Endothelial cell of umbilical vein (primary cell): ENCODE measurements around the gene CFAP57. TPM values are rescaled to one million over a fixed set of nuclear protein-coding genes. Genes with fewer than 3 reads are reported as not detected.

Source experiments
- BruUV-seq: library from RNA; stranded (reverse); fragments of 400-500 nt; replicated peaks from 2 replicates; lab custom pipeline; 2021; lab: Mats Ljungman, UMichigan
- CTCF ChIA-PET: fragments of 300-600, 350-600 bp; sonication (Branson Sonifier 250); formaldehyde crosslinking; loops from one replicate; lab custom pipeline; 2021; ENCODE audit warnings: antibody characterized with exemption, inconsistent platforms; lab: Charles Lee
- POLR2A ChIA-PET: fragments of 300-600, 350-600 bp; sonication (Branson Sonifier 250); formaldehyde crosslinking; loops from one replicate; lab custom pipeline; 2021; ENCODE audit warnings: antibody characterized with exemption, inconsistent platforms; lab: Charles Lee
- DNase-seq: peaks from one replicate; pipeline ENCODE4 v3.0.0-alpha.2; 2011; ENCODE audit warnings: low read depth, low spot score
- FAIRE-seq: peaks from 2 replicates; lab custom pipeline; 2011; peaks lifted over from hg19 to GRCh38; lab: Jason Lieb, UNC
- H2AFZ ChIP-seq: 2 replicates; pipeline ENCODE4 v1.6.0; 2012; ENCODE audit warnings: low read depth, low read length, control low read depth, inconsistent platforms
- H3K27ac ChIP-seq: 2 replicates; pipeline ENCODE4 v1.5.1; 2011; ENCODE audit warnings: low read depth, mild to moderate bottlenecking, control low read depth, low read length, moderate library complexity; ENCODE audit not compliant: insufficient read depth
- H3K27me3 ChIP-seq, 2 experiments: 2 replicates each; pipeline versions ENCODE4 v1.6.0 to v1.6.1; 2011; ENCODE audit warnings: low read length in 2 of 2, mixed read lengths in 1 of 2; ENCODE audit not compliant: control insufficient read depth in 2 of 2, insufficient read depth in 2 of 2
- H3K36me3 ChIP-seq, 2 experiments: 2 replicates in 1 of 2; 3 replicates in 1 of 2; pipeline ENCODE4 v1.5.1; 2011; ENCODE audit warnings: low read length in 2 of 2, mild to moderate bottlenecking in 1 of 2, moderate library complexity in 1 of 2; ENCODE audit not compliant: control insufficient read depth in 2 of 2, insufficient read depth in 2 of 2; ENCODE audit errors: extremely low read depth in 1 of 2
- H3K4me1 ChIP-seq: 3 replicates; pipeline ENCODE4 v1.5.1; 2011; ENCODE audit warnings: mild to moderate bottlenecking, low read length; ENCODE audit not compliant: control insufficient read depth, insufficient read depth; ENCODE audit errors: extremely low read depth
- H3K4me2 ChIP-seq: 2 replicates; pipeline ENCODE4 v1.6.1; 2011; ENCODE audit warnings: low read length, control low read depth, mixed read lengths; ENCODE audit not compliant: insufficient read depth
- H3K4me3 ChIP-seq, 3 experiments: fragments of 200-600 bp in 1 of 3; sonication (generic), shearing (Covaris generic) in 1 of 3; replicated peaks in 1 of 3; 2 replicates each; pipeline ENCODE4 v1.5.1; 2011 to 2016; ENCODE audit warnings: control low read depth in 3 of 3, low read length in 3 of 3, mild to moderate bottlenecking in 2 of 3, inconsistent platforms in 1 of 3, low read depth in 1 of 3, moderate library complexity in 1 of 3; ENCODE audit not compliant: insufficient read depth in 1 of 3
- H3K79me2 ChIP-seq: 2 replicates; pipeline ENCODE4 v1.6.0; 2012; ENCODE audit warnings: low read length, inconsistent platforms; ENCODE audit not compliant: control insufficient read depth, insufficient read depth
- H3K9ac ChIP-seq: replicated peaks from 2 replicates; pipeline ENCODE3; 2011; ENCODE audit warnings: low read length, control low read depth; ENCODE audit not compliant: insufficient read depth; ENCODE audit errors: extremely low read depth
- H3K9me1 ChIP-seq: replicated peaks from 3 replicates; pipeline ENCODE4 v1.6.0; 2011; ENCODE audit warnings: mild to moderate bottlenecking, low read length; ENCODE audit not compliant: control insufficient read depth, insufficient read depth; ENCODE audit errors: extremely low read depth
- H3K9me3 ChIP-seq: replicated peaks from 2 replicates; pipeline ENCODE4 v1.5.1; 2012; ENCODE audit warnings: low read length, inconsistent platforms; ENCODE audit not compliant: control insufficient read depth, insufficient read depth
- H4K20me1 ChIP-seq: replicated peaks from 2 replicates; pipeline ENCODE3; 2011; ENCODE audit warnings: mild to moderate bottlenecking, low read length; ENCODE audit not compliant: control insufficient read depth, insufficient read depth; ENCODE audit errors: extremely low read depth
- EZH2 ChIP-seq: IDR thresholded peaks from 2 replicates; pipeline ENCODE4 v1.6.1; 2012; ENCODE audit warnings: borderline replicate concordance, low read depth, mild to moderate bottlenecking, moderate library complexity, low read length, inconsistent platforms; ENCODE audit not compliant: severe bottlenecking
- GATA2 ChIP-seq: IDR thresholded peaks from 2 replicates; pipeline ENCODE4 v1.7.0; 2011; ENCODE audit warnings: low read depth, mild to moderate bottlenecking, moderate library complexity, mixed read lengths, low read length; ENCODE audit not compliant: insufficient read length, insufficient read depth
- JUN ChIP-seq: IDR thresholded peaks from 2 replicates; pipeline ENCODE4 v1.6.1; 2011; ENCODE audit warnings: borderline replicate concordance, low read depth; ENCODE audit not compliant: insufficient read length, insufficient read depth
- MYC ChIP-seq: IDR thresholded peaks from one replicate; pipeline ENCODE4 v1.6.1; 2011; ENCODE audit warnings: mild to moderate bottlenecking, low read depth, low read length
- POLR2A ChIP-seq: IDR thresholded peaks from 2 replicates; pipeline ENCODE4 v1.6.1; 2012; ENCODE audit warnings: low read depth, mild to moderate bottlenecking, control low read depth, low read length
- POLR2AphosphoS5 ChIP-seq: IDR thresholded peaks from 2 replicates; pipeline ENCODE4 v1.6.1; 2012; ENCODE audit warnings: low read depth, mild to moderate bottlenecking, control low read depth, low read length, moderate library complexity; ENCODE audit not compliant: insufficient read depth
- dilution Hi-C: fragments of 300-500 bp; cut with MboI; formaldehyde crosslinking; loops from one replicate; pipeline ENCODE4 v1.15.0; 2019; ENCODE audit warnings: low sequenced_read_pairs; ENCODE audit not compliant: extremely low pct_ligation_motif_present
- intact Hi-C: fragments of 100-400 bp; cut with micrococcal nuclease; formaldehyde crosslinking; loops from one replicate; pipeline ENCODE4 v1.10.0; 2022
- polyA plus RNA-seq, 4 experiments: library from polyadenylated mRNA; depleted of rRNA in 3 of 4; stranded (reverse) in 3 of 4; unstranded in 1 of 4; fragments of >200 nt; gene quantifications; 2 replicates each; pipeline versions ENCODE4 v1.2.1 to v1.2.3, GENCODE V29; 2011 to 2012; ENCODE audit warnings: missing spikeins in 1 of 4
- total RNA-seq: library from RNA; stranded (reverse); gene quantifications from 2 replicates; pipeline ENCODE4 v1.2.3, GENCODE V29; 2021
- TF ChIP-seq, protein P1 (sequence below), 2 donors: IDR thresholded peaks; 1 replicate in 1 of 2; 2 replicates in 1 of 2; pipeline ENCODE4 v1.5.1; 2011; ENCODE audit warnings: low read length in 2 of 2, mild to moderate bottlenecking in 2 of 2, moderate library complexity in 2 of 2, control low read depth in 1 of 2, inconsistent platforms in 1 of 2, low read depth in 1 of 2; ENCODE audit not compliant: insufficient read depth in 1 of 2; ENCODE audit errors: extremely low read depth in 1 of 2

The CFAP57 gene
- total and polyA plus RNA-seq, 2 donors (not counting 3 experiments of a cell fraction or from before 2014, with no cell fraction given), result 0.88 to 0.91 TPM

DNA sequence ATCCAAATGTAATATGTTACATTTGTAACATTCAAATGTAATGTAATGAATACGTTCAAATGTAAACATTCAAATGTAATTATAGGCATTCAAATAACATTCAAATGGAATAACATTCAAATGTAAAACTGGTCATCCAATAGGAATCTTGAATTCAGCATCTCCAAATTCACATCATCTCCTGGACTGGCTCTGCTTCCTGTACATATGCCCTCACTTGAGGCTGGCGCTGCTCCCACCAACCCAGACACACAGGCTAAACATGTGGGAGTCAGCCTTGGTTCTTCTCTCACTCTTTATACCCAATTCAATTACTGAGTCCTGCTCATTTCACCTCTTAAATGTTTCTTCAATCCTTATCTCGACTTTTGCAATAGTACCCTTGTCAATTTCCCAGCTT is 7.0 kb upstream of the CFAP57 start:
- Histone ChIP-seq H3K9me3 (no peaks in the 10 kb centered on the region), H3K27ac (no peak overlapping the region), H4K20me1 (no peaks in the 10 kb centered on the region), H3K4me1 (no peaks in the 10 kb centered on the region), H3K4me3 (no peak overlapping the region), H2AFZ (no peak overlapping the region), H3K79me2 (peaks cover 10% of the 10 kb centered on the region), H3K4me2 (no peak overlapping the region), H3K27me3 (no peaks in the 10 kb centered on the region), H3K9me1 (no peaks in the 10 kb centered on the region), H3K9ac (no peak overlapping the region), H3K36me3 (peaks cover 18 to 19% of the 10 kb centered on the region in 2 experiments)
- dilution Hi-C loops (no loop called here), intact Hi-C loops (no loop called here)
- BruUV-seq, result no TSS peak
- DNase-seq (no peak), FAIRE-seq (no peak)
- TF ChIP-seq, protein P1, sequence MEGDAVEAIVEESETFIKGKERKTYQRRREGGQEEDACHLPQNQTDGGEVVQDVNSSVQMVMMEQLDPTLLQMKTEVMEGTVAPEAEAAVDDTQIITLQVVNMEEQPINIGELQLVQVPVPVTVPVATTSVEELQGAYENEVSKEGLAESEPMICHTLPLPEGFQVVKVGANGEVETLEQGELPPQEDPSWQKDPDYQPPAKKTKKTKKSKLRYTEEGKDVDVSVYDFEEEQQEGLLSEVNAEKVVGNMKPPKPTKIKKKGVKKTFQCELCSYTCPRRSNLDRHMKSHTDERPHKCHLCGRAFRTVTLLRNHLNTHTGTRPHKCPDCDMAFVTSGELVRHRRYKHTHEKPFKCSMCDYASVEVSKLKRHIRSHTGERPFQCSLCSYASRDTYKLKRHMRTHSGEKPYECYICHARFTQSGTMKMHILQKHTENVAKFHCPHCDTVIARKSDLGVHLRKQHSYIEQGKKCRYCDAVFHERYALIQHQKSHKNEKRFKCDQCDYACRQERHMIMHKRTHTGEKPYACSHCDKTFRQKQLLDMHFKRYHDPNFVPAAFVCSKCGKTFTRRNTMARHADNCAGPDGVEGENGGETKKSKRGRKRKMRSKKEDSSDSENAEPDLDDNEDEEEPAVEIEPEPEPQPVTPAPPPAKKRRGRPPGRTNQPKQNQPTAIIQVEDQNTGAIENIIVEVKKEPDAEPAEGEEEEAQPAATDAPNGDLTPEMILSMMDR (IDR thresholded peaks at IDR 0.05; ENCODE audit: extremely low read depth in 1 of 2, insufficient read depth in 1 of 2, low read depth in 1 of 2, low read length in 2 of 2), result no peak
- no peak for TF ChIP-seq JUN
- no peak for TF ChIP-seq EZH2
- TF ChIP-seq GATA2, result no peak
- no peak for TF ChIP-seq POLR2A
- TF ChIP-seq POLR2AphosphoS5, result no peak
- no peak for TF ChIP-seq MYC
- CTCF ChIA-PET, result interaction anchor here (1.1 kb wide), 1 partner anchor 62 kb away, joined by 3 read pairs; no protein-coding TSS in a partner anchor
- POLR2A ChIA-PET, result no interaction called here
